Dermis blood vessel endothelial cell (primary cell): ENCODE results near the gene TOX2. TPM values are rescaled to one million over a fixed set of nuclear protein-coding genes. Genes with fewer than 3 reads are reported as not detected.

ENCODE experiments used
- DNase-seq: peaks from one replicate; pipeline ENCODE4 v3.0.0; 2010
- total RNA-seq: library from RNA; depleted of rRNA; stranded (reverse); fragments of >200 nt; gene quantifications from 2 replicates; pipeline ENCODE4 v1.2.3, GENCODE V29; 2014

TOX2 gene
- total RNA-seq, 1 donor from 2014 or later: 1.5 TPM

DNA sequence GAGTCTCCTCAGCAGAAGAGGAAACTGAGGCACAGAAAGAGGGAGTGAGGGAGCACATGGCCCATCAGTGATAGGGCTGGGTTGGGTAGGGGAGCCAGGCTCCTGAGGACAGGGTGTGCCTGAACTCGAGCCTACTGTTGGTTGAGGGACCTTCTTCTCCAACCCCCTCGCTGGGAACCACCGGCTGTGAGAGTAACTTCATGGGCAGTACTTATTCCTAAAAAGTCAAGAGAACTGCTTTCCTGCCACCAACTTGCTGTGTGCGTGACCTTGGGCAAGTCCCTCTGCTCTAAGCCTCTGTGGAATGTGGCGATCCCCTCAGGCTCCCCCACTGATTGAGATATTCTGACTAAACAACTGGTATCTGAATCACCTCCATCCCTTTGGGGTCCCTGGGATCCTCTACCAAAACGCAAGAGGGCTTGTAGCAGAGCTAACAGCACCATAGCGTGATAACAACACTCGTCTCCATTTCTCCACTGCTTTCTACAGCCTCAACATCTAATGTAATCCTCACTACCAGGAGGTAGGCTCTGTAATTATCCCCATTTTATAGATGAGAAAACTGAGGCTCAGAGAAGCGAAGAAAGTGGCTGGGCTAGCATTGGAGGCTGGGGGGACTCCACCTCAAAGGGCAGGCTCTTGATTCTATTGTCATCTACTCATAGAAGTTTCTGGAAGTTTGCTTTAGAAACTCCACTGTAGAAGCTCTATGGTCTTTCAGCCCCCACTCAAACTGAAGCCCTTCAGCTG is 196.3 kb downstream of the TOX2 start:
- no peak for DNase-seq

DNA sequence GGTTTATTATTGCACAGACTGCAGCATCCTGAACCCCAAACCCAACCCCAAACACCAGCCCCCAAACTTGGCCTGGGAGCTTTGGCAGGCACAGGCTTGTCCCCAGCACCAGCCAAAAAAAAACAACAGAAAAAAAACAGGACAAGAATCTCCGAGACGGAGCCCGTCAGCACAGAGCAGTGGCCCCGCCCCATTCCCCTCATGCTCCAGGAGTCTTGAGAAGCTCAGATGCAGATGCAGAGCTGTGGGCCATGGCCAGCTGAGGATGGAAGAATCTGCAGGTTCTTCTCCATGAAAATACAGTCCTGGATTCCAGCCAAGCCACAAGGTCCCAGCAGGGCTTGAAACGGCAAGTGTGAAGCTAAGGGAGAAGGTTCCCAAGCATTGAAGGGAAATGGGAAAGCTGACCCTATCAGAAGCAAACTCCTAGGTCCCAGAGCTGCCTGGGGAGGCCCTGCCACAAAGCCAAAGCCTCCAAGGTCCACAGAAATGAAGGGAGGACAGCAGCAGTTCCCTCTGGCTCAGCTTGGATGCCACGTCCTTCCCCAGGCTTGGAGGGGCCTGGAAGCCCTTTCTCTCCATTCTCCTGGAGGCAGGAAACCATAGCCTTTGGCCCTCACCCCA is 197.2 kb downstream of the TOX2 start:
- DNase-seq: no peak

DNA sequence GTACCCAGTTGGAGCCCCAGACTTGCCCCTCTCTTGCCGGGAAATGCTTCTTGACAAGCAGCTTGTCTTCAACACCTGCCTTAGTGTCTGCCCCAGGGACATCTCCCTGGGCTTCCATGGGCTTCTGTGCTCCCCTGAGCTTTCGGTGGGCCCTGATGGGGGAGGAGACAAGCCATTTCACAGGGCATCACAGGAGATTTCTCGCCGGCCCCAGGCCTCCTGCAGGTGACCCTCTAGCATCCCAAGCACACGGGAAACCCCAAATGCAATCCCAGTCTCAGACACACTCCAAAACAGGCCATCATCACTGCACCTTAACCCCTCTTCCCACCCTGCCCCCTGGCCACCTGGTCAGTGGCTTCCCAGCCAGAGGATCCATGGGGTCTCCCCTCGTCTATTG is 197.8 kb downstream of the TOX2 start:
- no peak for DNase-seq

DNA sequence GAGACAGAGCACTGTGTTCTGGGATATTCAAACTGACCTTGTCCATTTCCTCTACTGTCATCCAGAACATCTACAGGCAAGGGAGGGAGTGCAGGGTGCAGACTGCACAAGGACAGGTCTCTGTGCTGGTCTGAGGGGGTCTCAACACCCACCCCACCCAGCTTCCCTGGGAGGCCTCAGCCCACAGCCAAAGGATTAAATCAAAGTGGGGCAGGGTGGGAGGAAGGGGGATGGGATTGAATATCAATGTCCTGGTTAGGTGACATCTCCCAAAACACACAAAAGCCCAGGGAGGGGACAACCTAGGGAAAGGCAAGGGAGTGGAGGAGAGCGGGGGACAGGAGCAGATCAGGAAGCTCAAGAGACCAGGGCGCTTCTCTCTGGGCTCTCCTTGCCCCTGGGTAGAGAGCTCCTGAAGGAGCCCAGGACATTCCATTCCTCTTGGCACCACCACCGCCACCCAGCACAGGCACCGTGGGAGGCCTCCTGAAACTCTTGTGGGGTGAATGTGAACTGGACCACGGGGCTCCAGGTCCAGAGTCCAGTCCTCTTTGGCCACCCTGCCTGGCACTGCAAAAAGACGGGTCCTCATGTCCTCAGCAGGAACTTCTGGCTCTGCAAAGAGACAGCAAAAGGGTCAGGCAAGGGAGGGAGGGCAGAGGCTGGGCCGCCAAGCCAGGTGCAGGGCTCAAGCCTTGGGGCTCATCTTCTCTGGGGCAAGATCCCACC is 198.4 kb downstream of the TOX2 start:
- DNase-seq: no peak

DNA sequence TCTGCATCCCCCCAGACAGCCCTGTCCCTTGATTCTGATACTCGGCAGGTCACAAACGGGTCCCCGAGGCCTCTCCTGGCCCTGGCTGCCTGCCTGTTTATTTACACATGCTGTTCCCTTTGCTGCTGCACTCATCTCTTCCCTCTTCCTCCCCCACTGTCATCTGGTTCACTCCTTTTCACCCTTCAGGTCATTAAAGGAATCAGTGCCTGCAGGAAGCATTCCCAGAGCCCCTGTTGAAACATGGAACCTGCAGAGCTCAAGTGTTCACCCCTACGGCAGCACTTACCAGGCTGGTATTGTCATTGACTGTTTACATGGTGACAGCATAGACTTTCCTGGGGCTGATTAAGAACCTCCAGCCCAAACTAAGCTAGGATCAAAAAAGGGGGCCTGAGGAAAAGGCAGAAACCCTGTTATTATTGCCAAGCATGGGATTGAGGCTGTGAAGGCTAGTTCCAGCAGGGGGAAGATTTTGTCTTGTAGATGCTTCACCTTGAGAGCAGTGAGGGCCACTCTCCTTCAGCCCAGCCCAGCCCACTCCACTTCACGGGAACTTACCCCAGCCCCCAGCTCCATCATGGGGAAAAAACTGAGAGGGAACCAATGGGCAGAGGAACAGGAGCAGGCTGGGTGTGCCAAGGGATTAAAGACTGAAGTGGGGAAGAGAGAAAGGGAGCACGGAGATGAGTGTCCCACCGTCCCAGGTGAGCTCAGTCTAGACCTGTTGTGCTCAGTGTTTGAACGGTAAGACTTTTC is 199.1 kb downstream of the TOX2 start:
- no peak for DNase-seq

DNA sequence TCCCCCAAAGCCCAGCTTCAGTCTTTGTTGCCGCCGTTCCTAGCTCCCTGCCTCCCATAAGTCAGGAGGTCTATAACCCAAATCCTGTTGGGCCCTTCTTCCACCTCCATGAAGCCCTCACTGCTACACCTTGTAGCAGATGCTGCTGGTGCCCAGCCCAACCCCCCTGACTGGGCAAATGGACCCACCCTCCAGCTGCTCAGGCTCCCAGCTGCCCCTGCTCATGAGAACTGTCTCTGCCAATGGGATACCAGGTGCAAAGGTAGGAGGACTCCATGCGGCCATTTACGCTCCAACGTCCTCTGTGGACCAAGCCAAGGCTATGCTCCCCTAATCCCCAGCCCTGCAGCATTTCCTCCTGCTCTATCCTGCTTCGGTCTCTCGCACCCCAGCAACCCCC is 200.5 kb downstream of the TOX2 start:
- no peak for DNase-seq

DNA sequence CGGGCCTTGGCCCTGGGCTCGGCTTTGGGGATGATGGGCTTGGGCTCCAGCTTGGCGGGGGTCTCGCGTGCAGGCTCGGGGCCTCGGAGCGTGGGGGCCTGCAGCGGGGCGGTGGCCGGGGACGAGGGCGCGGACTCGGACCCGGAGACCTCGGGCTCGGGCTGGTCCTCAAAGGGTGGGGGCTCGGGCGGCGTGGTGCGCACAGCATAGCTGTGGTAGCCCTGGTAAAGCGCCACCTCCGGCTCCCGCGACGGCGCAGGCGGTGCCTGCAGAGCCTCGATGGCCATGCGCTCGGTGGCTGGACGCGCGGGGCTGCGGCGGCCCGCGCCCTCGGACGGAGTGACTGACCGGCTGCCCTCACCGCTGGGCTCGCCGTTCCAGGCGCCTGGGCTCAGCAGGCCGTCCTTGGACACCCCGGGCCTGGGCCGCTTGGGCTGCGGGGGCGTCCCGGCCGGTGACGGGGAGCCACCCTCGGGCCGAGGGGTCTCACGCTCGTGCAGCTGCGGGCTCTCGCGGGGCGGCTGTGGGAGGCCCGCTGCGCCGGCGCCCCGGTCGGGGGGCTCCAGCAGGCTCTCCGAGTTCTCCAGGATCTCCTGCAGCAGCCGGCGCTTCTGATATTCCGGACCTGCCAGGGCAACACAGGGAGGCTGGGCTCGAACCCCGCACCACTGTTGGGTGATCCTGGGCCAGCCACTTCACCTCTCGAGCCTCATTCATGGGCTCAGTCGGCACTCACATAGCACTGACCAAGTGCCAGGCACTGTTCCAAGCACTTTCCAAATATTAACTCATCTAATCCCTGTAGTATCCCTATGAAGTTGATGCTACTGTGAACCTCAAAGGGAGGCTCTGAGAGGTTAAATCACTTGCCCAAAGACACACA is 201.4 kb downstream of the TOX2 start:
- DNase-seq: no peak

DNA sequence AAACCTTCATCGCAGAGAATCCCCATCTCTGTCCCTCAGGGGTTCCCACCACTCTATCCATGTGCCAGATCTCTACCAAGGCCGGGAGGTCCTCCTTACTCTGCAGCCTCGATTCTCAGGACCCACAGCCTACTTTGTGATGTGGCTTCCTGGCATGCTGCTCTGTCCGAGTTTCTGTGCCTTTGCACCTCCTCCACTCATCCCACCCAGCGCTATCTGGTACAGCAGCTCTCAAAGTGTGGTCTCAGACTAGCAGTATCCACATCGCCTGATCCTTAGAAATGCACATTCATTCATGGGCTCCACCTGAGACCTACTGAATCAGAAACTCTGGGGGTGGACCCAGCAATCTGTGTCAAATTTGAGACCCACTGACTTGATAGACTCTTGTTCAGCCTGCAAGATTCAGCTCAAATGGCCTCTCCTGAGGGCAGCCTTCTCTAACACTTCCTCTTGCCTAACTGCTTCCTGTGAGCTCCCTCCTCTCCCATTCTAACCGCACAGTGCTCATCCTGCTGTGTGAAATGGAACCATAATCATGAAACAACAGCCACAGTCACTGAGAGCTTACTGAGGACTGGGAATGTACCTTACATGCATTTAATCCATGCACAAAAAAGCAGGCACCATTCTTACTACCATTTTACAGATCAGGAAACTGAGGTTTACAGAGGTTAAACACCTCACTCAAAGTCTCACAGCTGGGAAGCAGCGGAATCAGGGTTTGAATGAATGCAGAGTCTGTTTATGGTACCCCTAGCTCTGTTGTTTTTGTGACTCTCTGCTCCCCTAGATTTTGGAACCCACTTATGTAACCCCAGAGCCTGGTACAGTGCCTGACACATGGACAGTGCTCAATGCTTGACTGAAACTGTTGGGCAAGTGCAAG is 202.9 kb downstream of the TOX2 start:
- no peak for DNase-seq

DNA sequence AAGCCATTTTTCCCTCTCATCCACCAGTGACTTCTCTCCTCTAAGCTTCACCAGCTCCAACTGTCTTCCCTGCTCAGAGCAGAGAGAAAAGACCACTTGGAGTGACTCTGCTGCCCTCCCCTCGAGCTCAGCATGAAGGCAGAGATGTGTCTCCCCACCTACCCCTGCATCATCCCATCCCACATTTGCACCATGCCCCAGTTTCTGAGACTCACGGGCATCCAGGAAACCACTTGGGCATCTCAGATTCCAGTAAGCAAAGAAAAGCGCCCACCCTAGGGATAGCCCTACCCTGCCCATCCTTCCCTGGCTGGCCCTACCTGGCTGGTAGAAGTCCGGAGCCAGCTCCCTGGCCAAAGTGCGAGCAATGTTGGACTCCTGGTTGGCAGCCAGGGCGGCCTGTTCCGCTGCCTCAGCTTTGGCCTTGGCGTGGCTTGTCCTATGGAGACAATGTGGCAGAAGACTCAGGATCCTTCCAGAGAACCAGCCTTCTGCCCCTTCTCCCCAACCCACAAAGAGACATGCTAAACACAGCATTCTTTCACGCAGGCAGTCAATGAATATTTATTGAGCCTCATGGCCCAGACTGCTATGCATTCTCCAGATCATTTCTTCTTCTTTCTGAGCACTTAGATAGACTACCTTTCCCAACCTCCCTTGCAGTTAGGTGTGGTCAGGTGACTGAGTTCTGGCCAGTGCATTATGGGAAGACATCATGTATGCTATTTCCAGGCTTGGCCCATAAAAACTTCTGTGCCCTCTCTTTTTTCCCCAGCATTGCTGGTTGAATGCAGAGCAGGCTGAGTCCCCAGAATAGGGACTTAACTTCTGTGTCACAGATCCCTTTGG is 203.8 kb downstream of the TOX2 start:
- DNase-seq: no peak

Other genes with a start within 250 kb of the TOX2 start
- 8.7 and 45.0 TPM in 2 replicates for gene MYBL2, start 247.7 kb upstream of the TOX2 start, total RNA-seq
- gene GTSF1L, start 187.8 kb upstream of the TOX2 start, total RNA-seq: not detected in 2 replicates